Measurements from ENCODE around the gene LGMN. TPM values are rescaled to one million over a fixed set of nuclear protein-coding genes. Genes with fewer than 3 reads are reported as not detected.
A peak's percentile ranks its signal among the peaks of the same experiment; 100 is the strongest.
"Not testable (repeated sequence)": the region's sequence is repeated elsewhere in the genome, so short reads cannot be mapped to it uniquely, and the experiment has no call there.

The LGMN gene
- total RNA-seq, 1 donor from 2014 or later: 29.6 TPM

- not testable (repeated sequence) for DNase-seq (ENCODE audit: low read depth)
These were observed 15.5 kb upstream of the LGMN start for GRCh38 chr14:92763666-92764631.

GRCh38 chr14:92760524-92760805 is 12.0 kb upstream of the LGMN start:
- no peak for DNase-seq (ENCODE audit: low read depth)

- DNase-seq (ENCODE audit: low read depth): no peak
These were observed 11.5 kb upstream of the LGMN start for GRCh38 chr14:92759679-92760523.

- DNase-seq (ENCODE audit: low read depth): peak; percentile 27
These were observed 10.9 kb upstream of the LGMN start for GRCh38 chr14:92759300-92759678.

DNA sequence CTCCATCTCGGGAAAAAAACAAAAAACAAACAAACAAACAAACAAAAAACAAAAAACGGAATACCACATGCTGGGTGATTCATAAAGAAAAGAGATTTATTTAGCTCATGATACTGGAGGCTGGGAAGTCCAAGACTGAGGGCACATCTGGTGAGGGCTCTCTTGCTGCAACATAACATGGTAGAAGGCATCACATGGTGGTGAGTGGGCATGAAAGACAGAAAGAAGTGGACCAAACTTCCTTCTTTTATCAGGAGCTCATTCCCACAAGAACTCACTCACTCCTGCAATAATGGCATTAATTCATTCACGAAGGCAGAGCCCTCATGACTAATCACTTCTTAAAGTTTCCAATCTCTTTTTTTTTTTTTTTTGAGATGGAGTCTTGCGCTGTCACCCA is 8.0 kb upstream of the LGMN start:
- DNase-seq (ENCODE audit: low read depth): no peak

GRCh38 chr14:92755495-92755894 is 7.1 kb upstream of the LGMN start:
- DNase-seq (ENCODE audit: low read depth): no peak

- peak; percentile 15 for DNase-seq (ENCODE audit: low read depth)
These were observed 6.5 kb upstream of the LGMN start for GRCh38 chr14:92754966-92755365.

- DNase-seq (ENCODE audit: low read depth): no peak
These were observed 4.8 kb upstream of the LGMN start for GRCh38 chr14:92753250-92753649.

GRCh38 chr14:92751819-92752218 is 3.4 kb upstream of the LGMN start:
- no peak for DNase-seq (ENCODE audit: low read depth)

DNA sequence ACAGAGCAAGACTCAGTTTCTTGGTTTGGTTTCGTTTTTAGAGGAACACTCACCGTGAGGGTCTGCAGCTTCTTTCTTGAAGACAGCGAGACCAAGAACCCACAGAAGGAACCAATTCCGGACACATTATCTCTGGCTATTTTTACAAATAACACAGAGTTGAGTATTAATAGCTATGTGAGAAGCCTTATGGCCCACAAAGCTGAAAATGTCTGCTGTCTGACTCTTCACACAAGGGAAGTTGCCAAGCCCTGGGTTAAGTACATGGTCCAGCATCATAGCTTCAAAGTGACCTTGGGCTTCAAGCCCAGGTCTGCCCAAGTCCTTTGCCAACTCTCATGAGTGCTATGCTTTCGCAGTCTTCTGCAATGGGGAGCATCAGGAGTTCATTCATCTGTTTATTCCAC is 2.6 kb upstream of the LGMN start:
- DNase-seq (ENCODE audit: low read depth): no peak

DNA sequence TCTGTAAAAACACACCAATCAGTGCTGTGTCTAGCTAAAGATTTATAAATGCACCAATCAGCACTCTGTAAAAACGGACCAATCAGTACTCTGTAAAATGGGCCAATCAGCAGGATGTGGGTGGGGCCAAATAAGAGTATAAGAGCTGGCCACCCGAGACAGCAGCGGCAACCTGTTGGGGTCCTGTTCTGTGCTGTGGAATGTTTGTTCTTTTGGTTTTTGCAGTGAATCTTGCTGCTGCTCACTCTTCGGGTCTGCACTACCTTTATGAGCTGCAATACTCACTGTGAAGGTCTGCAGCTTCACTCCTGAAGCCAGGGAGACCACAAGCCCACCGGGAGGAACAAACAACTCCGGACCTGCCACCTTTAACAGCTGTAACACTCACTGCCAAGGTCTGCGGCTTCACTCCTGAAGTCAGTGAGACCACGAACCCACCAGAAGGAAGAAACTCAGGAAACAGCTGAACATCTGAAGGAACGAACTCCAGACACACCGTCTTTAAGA is 1.8 kb upstream of the LGMN start:
- DNase-seq (ENCODE audit: low read depth): not testable (repeated sequence)

- DNase-seq (ENCODE audit: low read depth): peak; percentile 20
These were observed 647 bp downstream of the LGMN start for GRCh38 chr14:92747701-92748258.

- DNase-seq (ENCODE audit: low read depth): no peak
These were observed 4.2 kb downstream of the LGMN start for GRCh38 chr14:92744198-92744597.

GRCh38 chr14:92740440-92740839 is 8.0 kb downstream of the LGMN start:
- DNase-seq (ENCODE audit: low read depth): no peak

GRCh38 chr14:92737619-92738188 is 10.7 kb downstream of the LGMN start:
- no peak for DNase-seq (ENCODE audit: low read depth)

DNA sequence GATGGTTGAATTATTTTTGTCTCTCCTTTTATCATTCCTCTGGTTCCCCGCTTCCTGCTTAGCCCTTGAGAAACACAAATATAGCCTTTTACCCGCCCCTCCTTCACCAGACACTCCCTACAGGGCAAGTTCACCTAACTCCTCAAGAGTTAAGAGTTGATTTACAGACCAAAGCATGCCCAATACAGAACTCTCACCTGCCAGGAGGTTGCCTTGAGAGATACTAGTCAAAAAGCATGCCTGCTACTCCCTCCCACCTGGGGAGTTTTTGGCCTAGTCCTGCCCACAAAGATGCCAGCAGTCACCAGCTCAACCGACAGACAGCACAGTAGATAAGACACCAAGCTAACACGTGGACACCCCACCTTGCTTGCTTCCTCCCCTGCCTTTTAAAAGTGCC is 11.2 kb downstream of the LGMN start:
- no peak for DNase-seq (ENCODE audit: low read depth)

GRCh38 chr14:92735344-92735743 is 13.1 kb downstream of the LGMN start:
- DNase-seq (ENCODE audit: low read depth): no peak

DNA sequence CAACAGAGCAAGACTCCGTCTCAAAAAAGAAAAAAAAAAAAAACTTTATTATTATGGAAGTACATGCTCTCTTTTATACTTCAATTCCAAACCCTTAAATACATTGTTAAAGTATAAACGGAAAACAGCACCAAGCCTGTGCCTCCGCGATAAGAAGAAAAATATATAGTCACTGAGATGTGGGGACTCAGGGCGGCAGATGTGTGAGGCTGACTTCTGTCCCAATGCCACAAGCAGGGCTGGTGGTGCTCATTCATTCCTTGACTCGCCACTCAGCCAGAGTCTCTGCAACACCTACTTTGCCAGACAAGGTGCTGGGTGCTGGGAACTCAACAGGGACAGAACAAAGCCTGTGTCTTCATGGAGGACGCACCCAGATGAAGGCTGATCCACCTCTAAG is 13.8 kb downstream of the LGMN start:
- DNase-seq (ENCODE audit: low read depth): no peak

- no peak for DNase-seq (ENCODE audit: low read depth)
These were observed 15.4 kb downstream of the LGMN start for GRCh38 chr14:92733007-92733406.

- DNase-seq (ENCODE audit: low read depth): no peak
These were observed 16.8 kb downstream of the LGMN start for GRCh38 chr14:92731622-92732115.

GRCh38 chr14:92729634-92730358 is 18.6 kb downstream of the LGMN start:
- DNase-seq (ENCODE audit: low read depth): peak; percentile 92
